ENCODE measurements around the gene RPS5. TPM values are rescaled to one million over a fixed set of nuclear protein-coding genes. Genes with fewer than 3 reads are reported as not detected.
A peak's percentile ranks its signal among the peaks of the same experiment; 100 is the strongest.

Gene RPS5
- total RNA-seq, 1 experiment from 2014 or later, result 1,400 TPM

DNA sequence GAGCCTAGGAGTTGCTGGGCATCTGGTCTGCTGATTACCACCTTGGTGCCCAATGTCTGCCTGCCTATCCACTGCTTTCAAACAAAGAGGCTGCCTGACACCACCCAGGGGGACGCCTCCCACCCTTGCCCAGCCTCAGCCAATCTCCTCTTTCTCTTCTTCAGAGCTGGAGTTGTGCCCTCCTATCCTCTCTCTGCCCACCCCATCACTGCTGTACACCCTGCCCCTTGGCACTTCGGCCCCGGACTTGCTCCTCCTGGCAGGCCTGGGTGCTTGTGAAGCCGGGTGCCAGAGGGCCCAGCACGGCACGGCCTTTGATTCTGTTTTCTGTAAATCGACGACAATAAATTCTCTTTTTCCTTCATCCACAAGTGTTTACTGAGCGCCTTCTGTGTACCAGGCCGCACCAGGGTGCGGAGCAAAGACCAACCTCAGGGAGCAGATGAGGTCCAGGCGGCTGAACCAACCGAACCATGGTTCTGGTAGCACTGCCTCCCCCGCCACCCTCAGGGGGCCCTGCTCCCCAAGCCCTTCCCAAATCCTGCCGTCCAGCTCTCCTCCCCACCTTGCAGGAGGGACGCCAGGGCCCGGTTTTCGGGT, 13.3 kb downstream of the RPS5 start:
- Histone ChIP-seq H3K27me3 (ENCODE audit: insufficient read depth, low read length) (no peaks in the 10 kb centered on the region; the same call in 1 of the 2 replicates), H4K20me1 (ENCODE audit: control insufficient read depth, insufficient read depth, insufficient read length) (no peaks in the 10 kb centered on the region), H4K8ac (replicated peaks; ENCODE audit: insufficient read length, low read depth, low read length) (no peak overlapping the region), H2BK5ac (ENCODE audit: insufficient read length, low read length) (no peak overlapping the region), H3K27ac (ENCODE audit: insufficient read length, low read depth, low read length) (no peak overlapping the region), H3K79me2 (ENCODE audit: insufficient read depth, low read length) (no peaks in the 10 kb centered on the region), H3K79me1 (ENCODE audit: insufficient read depth, low read depth, low read length, poor library complexity, severe bottlenecking) (no peaks in the 10 kb centered on the region), H2AK5ac (ENCODE audit: insufficient read length, low read length) (no peak overlapping the region), H3K23me2 (ENCODE audit: insufficient read length, low read depth, low read length, poor library complexity, severe bottlenecking) (peaks cover 13% of the 10 kb centered on the region), H3K9me3 (ENCODE audit: control insufficient read depth, low read depth, low read length) (no peaks in the 10 kb centered on the region), H2AFZ (ENCODE audit: low read length) (no peak overlapping the region), H2BK15ac (ENCODE audit: low read depth, low read length) (no peak overlapping the region), H2BK120ac (ENCODE audit: low read depth, low read length, poor library complexity, severe bottlenecking) (no peak overlapping the region), H3K4me2 (ENCODE audit: insufficient read depth, insufficient read length, low read length) (peak overlapping the region; percentile 73), H3K56ac (ENCODE audit: insufficient read length, low read depth, low read length) (no peak overlapping the region), H3K4ac (ENCODE audit: low read depth, low read length) (no peak overlapping the region), H3K14ac (ENCODE audit: insufficient read depth, low read length) (no peak overlapping the region), H4K91ac (ENCODE audit: insufficient read length, low read depth, low read length) (no peak overlapping the region), H2BK20ac (ENCODE audit: low read depth, low read length, poor library complexity, severe bottlenecking) (no peak overlapping the region), H4K5ac (ENCODE audit: insufficient read length, low read depth, low read length) (no peak overlapping the region), H3K18ac (ENCODE audit: insufficient read length, low read depth, low read length) (no peak overlapping the region), H2BK12ac (ENCODE audit: insufficient read length, low read depth, low read length) (no peak overlapping the region), H3K23ac (ENCODE audit: insufficient read length, low read depth, low read length) (no peak overlapping the region), H3K4me1 (ENCODE audit: insufficient read depth, low read length) (no peaks in the 10 kb centered on the region; the same call in 1 of the 2 replicates), H3K9ac (ENCODE audit: extremely low read depth, insufficient read length, low read length) (no peak overlapping the region), H3T11ph (ENCODE audit: low read length) (no peak overlapping the region)
- DNase-seq, result no peak
- TF ChIP-seq, protein P1, sequence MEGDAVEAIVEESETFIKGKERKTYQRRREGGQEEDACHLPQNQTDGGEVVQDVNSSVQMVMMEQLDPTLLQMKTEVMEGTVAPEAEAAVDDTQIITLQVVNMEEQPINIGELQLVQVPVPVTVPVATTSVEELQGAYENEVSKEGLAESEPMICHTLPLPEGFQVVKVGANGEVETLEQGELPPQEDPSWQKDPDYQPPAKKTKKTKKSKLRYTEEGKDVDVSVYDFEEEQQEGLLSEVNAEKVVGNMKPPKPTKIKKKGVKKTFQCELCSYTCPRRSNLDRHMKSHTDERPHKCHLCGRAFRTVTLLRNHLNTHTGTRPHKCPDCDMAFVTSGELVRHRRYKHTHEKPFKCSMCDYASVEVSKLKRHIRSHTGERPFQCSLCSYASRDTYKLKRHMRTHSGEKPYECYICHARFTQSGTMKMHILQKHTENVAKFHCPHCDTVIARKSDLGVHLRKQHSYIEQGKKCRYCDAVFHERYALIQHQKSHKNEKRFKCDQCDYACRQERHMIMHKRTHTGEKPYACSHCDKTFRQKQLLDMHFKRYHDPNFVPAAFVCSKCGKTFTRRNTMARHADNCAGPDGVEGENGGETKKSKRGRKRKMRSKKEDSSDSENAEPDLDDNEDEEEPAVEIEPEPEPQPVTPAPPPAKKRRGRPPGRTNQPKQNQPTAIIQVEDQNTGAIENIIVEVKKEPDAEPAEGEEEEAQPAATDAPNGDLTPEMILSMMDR (conservative IDR thresholded peaks at IDR 0.05), result no peak
- Mint-ChIP-seq H3K4me3 (peak overlapping the region; percentile 82 to 94), H3K27me3 (ENCODE audit: low read depth) (peaks cover 14% of the 10 kb centered on the region), H3K4me1 (peaks cover 11 to 13% of the 10 kb centered on the region in 2 experiments), H3K9me3 (peaks cover 2% of the 10 kb centered on the region in 2 experiments; a peak in 3 of 5 replicates), H3K27ac (peak overlapping the region in 1 of 3 experiments; percentile 56; a peak in 1 of 7 replicates), H3K36me3 (ENCODE audit: insufficient read depth in 1 of 3, low read depth in 3 of 3) (peaks cover 0 to 4% (median 2%) of the 10 kb centered on the region in 3 experiments; a peak in 3 of 7 replicates)
- WGBS (ENCODE audit: extremely low coverage, insufficient read length, low lambda C conversion rate), result no CpG with 5 or more reads among the region's 18 CpGs

Measured in H9 (cell line).